Endothelial cell of umbilical vein (primary cell): ENCODE measurements around the gene TRMT2A. TPM values are rescaled to one million over a fixed set of nuclear protein-coding genes. Genes with fewer than 3 reads are reported as not detected.

Experiments
- BruUV-seq: library from RNA; stranded (reverse); fragments of 400-500 nt; replicated peaks from 2 replicates; lab custom pipeline; 2021; lab: Mats Ljungman, UMichigan
- CTCF ChIA-PET: fragments of 300-600, 350-600 bp; sonication (Branson Sonifier 250); formaldehyde crosslinking; loops from one replicate; lab custom pipeline; 2021; ENCODE audit warnings: antibody characterized with exemption, inconsistent platforms; lab: Charles Lee
- POLR2A ChIA-PET: fragments of 300-600, 350-600 bp; sonication (Branson Sonifier 250); formaldehyde crosslinking; loops from one replicate; lab custom pipeline; 2021; ENCODE audit warnings: antibody characterized with exemption, inconsistent platforms; lab: Charles Lee
- DNase-seq: peaks from one replicate; pipeline ENCODE4 v3.0.0-alpha.2; 2011; ENCODE audit warnings: low read depth, low spot score
- FAIRE-seq: peaks from 2 replicates; lab custom pipeline; 2011; peaks lifted over from hg19 to GRCh38; lab: Jason Lieb, UNC
- H2AFZ ChIP-seq: 2 replicates; pipeline ENCODE4 v1.6.0; 2012; ENCODE audit warnings: low read depth, low read length, control low read depth, inconsistent platforms
- H3K27ac ChIP-seq: 2 replicates; pipeline ENCODE4 v1.5.1; 2011; ENCODE audit warnings: low read depth, mild to moderate bottlenecking, control low read depth, low read length, moderate library complexity; ENCODE audit not compliant: insufficient read depth
- H3K27me3 ChIP-seq, 2 experiments: 2 replicates each; pipeline versions ENCODE4 v1.6.0 to v1.6.1; 2011; ENCODE audit warnings: low read length in 2 of 2, mixed read lengths in 1 of 2; ENCODE audit not compliant: control insufficient read depth in 2 of 2, insufficient read depth in 2 of 2
- H3K36me3 ChIP-seq, 2 experiments: 2 replicates in 1 of 2; 3 replicates in 1 of 2; pipeline ENCODE4 v1.5.1; 2011; ENCODE audit warnings: low read length in 2 of 2, mild to moderate bottlenecking in 1 of 2, moderate library complexity in 1 of 2; ENCODE audit not compliant: control insufficient read depth in 2 of 2, insufficient read depth in 2 of 2; ENCODE audit errors: extremely low read depth in 1 of 2
- H3K4me1 ChIP-seq: 3 replicates; pipeline ENCODE4 v1.5.1; 2011; ENCODE audit warnings: mild to moderate bottlenecking, low read length; ENCODE audit not compliant: control insufficient read depth, insufficient read depth; ENCODE audit errors: extremely low read depth
- H3K4me2 ChIP-seq: 2 replicates; pipeline ENCODE4 v1.6.1; 2011; ENCODE audit warnings: low read length, control low read depth, mixed read lengths; ENCODE audit not compliant: insufficient read depth
- H3K4me3 ChIP-seq, 3 experiments: fragments of 200-600 bp in 1 of 3; sonication (generic), shearing (Covaris generic) in 1 of 3; replicated peaks in 1 of 3; 2 replicates each; pipeline ENCODE4 v1.5.1; 2011 to 2016; ENCODE audit warnings: control low read depth in 3 of 3, low read length in 3 of 3, mild to moderate bottlenecking in 2 of 3, inconsistent platforms in 1 of 3, low read depth in 1 of 3, moderate library complexity in 1 of 3; ENCODE audit not compliant: insufficient read depth in 1 of 3
- H3K79me2 ChIP-seq: 2 replicates; pipeline ENCODE4 v1.6.0; 2012; ENCODE audit warnings: low read length, inconsistent platforms; ENCODE audit not compliant: control insufficient read depth, insufficient read depth
- H3K9ac ChIP-seq: replicated peaks from 2 replicates; pipeline ENCODE3; 2011; ENCODE audit warnings: low read length, control low read depth; ENCODE audit not compliant: insufficient read depth; ENCODE audit errors: extremely low read depth
- H3K9me1 ChIP-seq: replicated peaks from 3 replicates; pipeline ENCODE4 v1.6.0; 2011; ENCODE audit warnings: mild to moderate bottlenecking, low read length; ENCODE audit not compliant: control insufficient read depth, insufficient read depth; ENCODE audit errors: extremely low read depth
- H3K9me3 ChIP-seq: replicated peaks from 2 replicates; pipeline ENCODE4 v1.5.1; 2012; ENCODE audit warnings: low read length, inconsistent platforms; ENCODE audit not compliant: control insufficient read depth, insufficient read depth
- H4K20me1 ChIP-seq: replicated peaks from 2 replicates; pipeline ENCODE3; 2011; ENCODE audit warnings: mild to moderate bottlenecking, low read length; ENCODE audit not compliant: control insufficient read depth, insufficient read depth; ENCODE audit errors: extremely low read depth
- CTCF ChIP-seq, 2 donors: IDR thresholded peaks; 1 replicate in 1 of 2; 2 replicates in 1 of 2; pipeline ENCODE4 v1.5.1; 2011; ENCODE audit warnings: low read length in 2 of 2, mild to moderate bottlenecking in 2 of 2, moderate library complexity in 2 of 2, control low read depth in 1 of 2, inconsistent platforms in 1 of 2, low read depth in 1 of 2; ENCODE audit not compliant: insufficient read depth in 1 of 2; ENCODE audit errors: extremely low read depth in 1 of 2
- EZH2 ChIP-seq: IDR thresholded peaks from 2 replicates; pipeline ENCODE4 v1.6.1; 2012; ENCODE audit warnings: borderline replicate concordance, low read depth, mild to moderate bottlenecking, moderate library complexity, low read length, inconsistent platforms; ENCODE audit not compliant: severe bottlenecking
- FOS ChIP-seq: IDR thresholded peaks from 2 replicates; pipeline ENCODE4 v1.6.1; 2011; ENCODE audit warnings: mild to moderate bottlenecking, low read length, moderate library complexity, borderline replicate concordance; ENCODE audit not compliant: insufficient read depth
- GATA2 ChIP-seq: IDR thresholded peaks from 2 replicates; pipeline ENCODE4 v1.7.0; 2011; ENCODE audit warnings: low read depth, mild to moderate bottlenecking, moderate library complexity, mixed read lengths, low read length; ENCODE audit not compliant: insufficient read length, insufficient read depth
- MYC ChIP-seq: IDR thresholded peaks from one replicate; pipeline ENCODE4 v1.6.1; 2011; ENCODE audit warnings: mild to moderate bottlenecking, low read depth, low read length
- POLR2AphosphoS5 ChIP-seq: IDR thresholded peaks from 2 replicates; pipeline ENCODE4 v1.6.1; 2012; ENCODE audit warnings: low read depth, mild to moderate bottlenecking, control low read depth, low read length, moderate library complexity; ENCODE audit not compliant: insufficient read depth
- dilution Hi-C: fragments of 300-500 bp; cut with MboI; formaldehyde crosslinking; loops from one replicate; pipeline ENCODE4 v1.15.0; 2019; ENCODE audit warnings: low sequenced_read_pairs; ENCODE audit not compliant: extremely low pct_ligation_motif_present
- intact Hi-C: fragments of 100-400 bp; cut with micrococcal nuclease; formaldehyde crosslinking; loops from one replicate; pipeline ENCODE4 v1.10.0; 2022
- polyA plus RNA-seq, 4 experiments: library from polyadenylated mRNA; depleted of rRNA in 3 of 4; stranded (reverse) in 3 of 4; unstranded in 1 of 4; fragments of >200 nt; gene quantifications; 2 replicates each; pipeline versions ENCODE4 v1.2.1 to v1.2.3, GENCODE V29; 2011 to 2012; ENCODE audit warnings: missing spikeins in 1 of 4
- total RNA-seq: library from RNA; stranded (reverse); gene quantifications from 2 replicates; pipeline ENCODE4 v1.2.3, GENCODE V29; 2021

The TRMT2A gene
- total and polyA plus RNA-seq, 2 donors (not counting 3 experiments of a cell fraction or from before 2014, with no cell fraction given): 51.2 to 61.9 TPM

- H3K4me3 ChIP-seq: no peak overlapping the region
- H3K9ac ChIP-seq: no peak overlapping the region
- peaks cover 6% of the 10 kb centered on the region for H3K4me1 ChIP-seq
- BruUV-seq: no TSS peak
- H3K79me2 ChIP-seq: peaks cover 29% of the 10 kb centered on the region
- TF ChIP-seq FOS (no peak), GATA2 (no peak), POLR2AphosphoS5 (no peak), EZH2 (no peak)
- intact Hi-C loops: loop anchor here (1.0 kb wide), 1 partner anchor 156 kb away; no protein-coding TSS in a partner anchor
- dilution Hi-C loops: no loop called here
- POLR2A ChIA-PET: no interaction called here
- DNase-seq: no peak
- FAIRE-seq: no peak
- no peaks in the 10 kb centered on the region for H3K9me3 ChIP-seq
- no peaks in the 10 kb centered on the region for H3K9me1 ChIP-seq
- H3K27me3 ChIP-seq: no peaks in the 10 kb centered on the region
- no peak overlapping the region for H2AFZ ChIP-seq
- H3K4me2 ChIP-seq: no peak overlapping the region
- no peaks in the 10 kb centered on the region for H4K20me1 ChIP-seq
- H3K27ac ChIP-seq: no peak overlapping the region
- peaks cover 0 to 18% of the 10 kb centered on the region in 2 experiments for H3K36me3 ChIP-seq
- CTCF ChIA-PET: interaction anchor here (0.6 to 2.1 kb wide), 5 partner anchors 10 to 399 kb away, joined by 3 to 7 read pairs (median 6); no protein-coding TSS in a partner anchor
Observed at GRCh38 chr22:20129747-20130014, 12.7 kb upstream of the TRMT2A start.

GRCh38 chr22:20128902-20129746 is 12.1 kb upstream of the TRMT2A start:
- H3K4me3 ChIP-seq: no peak overlapping the region
- dilution Hi-C loops: no loop called here
- peaks cover 6% of the 10 kb centered on the region for H3K4me1 ChIP-seq
- H3K9ac ChIP-seq: no peak overlapping the region
- H3K79me2 ChIP-seq: peaks cover 23% of the 10 kb centered on the region
- no peak overlapping the region for H2AFZ ChIP-seq
- DNase-seq: peak; percentile 33
- no peaks in the 10 kb centered on the region for H3K27me3 ChIP-seq
- no peak overlapping the region for H3K27ac ChIP-seq
- intact Hi-C loops: no loop called here
- no peak overlapping the region for H3K4me2 ChIP-seq
- H4K20me1 ChIP-seq: no peaks in the 10 kb centered on the region
- TF ChIP-seq MYC (no peak), CTCF (IDR thresholded peaks at IDR 0.05; ENCODE audit: extremely low read depth in 1 of 2, insufficient read depth in 1 of 2, low read depth in 1 of 2, low read length in 2 of 2) (peak; percentile 36 to 53)
- H3K9me1 ChIP-seq: no peaks in the 10 kb centered on the region
- H3K9me3 ChIP-seq: no peaks in the 10 kb centered on the region
- FAIRE-seq: no peak
- CTCF ChIA-PET: interaction anchor here (0.6 to 2.1 kb wide), 5 partner anchors 9 to 399 kb away, joined by 3 to 7 read pairs (median 6); no protein-coding TSS in a partner anchor
- POLR2A ChIA-PET: no interaction called here
- H3K36me3 ChIP-seq: peaks cover 0 to 20% of the 10 kb centered on the region in 2 experiments
- BruUV-seq: no TSS peak
